ENCODE measurements around the gene NF2. TPM values are rescaled to one million over a fixed set of nuclear protein-coding genes. Genes with fewer than 3 reads are reported as not detected.

Gene NF2
- total and polyA plus RNA-seq, 2 of the 8 experiments (the other 6 are each of a cell fraction or from before 2014, with no cell fraction given) = 17.6 to 53.6 TPM

GRCh38 chr22:29701155-29701999 lies 97.9 kb downstream of the NF2 start:
- H3K18ac ChIP-seq (ENCODE audit: extremely low read depth, low read length) = peak overlapping the region; percentile 38; the same call in 1 of the 2 replicates
- ChIA-PET CTCF (ENCODE audit: partially characterized antibody) (interaction anchor here (0.6 to 4.8 kb wide), 24 partner anchors 9 to 554 kb away, joined by 3 to 60 read pairs (median 4); no protein-coding TSS in a partner anchor), POLR2A (ENCODE audit: partially characterized antibody) (interaction anchor here (0.8 to 4.3 kb wide), 6 partner anchors 9 to 65 kb away, joined by 3 to 13 read pairs (median 3); no protein-coding TSS in a partner anchor)
- H2BK20ac ChIP-seq (ENCODE audit: low read length) = no peak overlapping the region
- H3K23me2 ChIP-seq (ENCODE audit: low read depth, low read length) = peaks cover 9% of the 10 kb centered on the region; the same call in 1 of the 2 replicates
- no peak overlapping the region for H3K14ac ChIP-seq (ENCODE audit: insufficient read length)
- 0 out of 2 replicates have a peak overlapping the region, but pooled peaks have one; percentile 42 for H2BK12ac ChIP-seq (ENCODE audit: low read depth, low read length)
- H3K27me3 ChIP-seq (replicated peaks in 1 of 4; ENCODE audit: control insufficient read depth in 3 of 4, extremely low read depth in 1 of 4, insufficient read depth in 3 of 4, low read length in 3 of 4) = peaks cover 0 to 30% (median 12%) of the 10 kb centered on the region in 4 experiments; a peak in 3 of 7 replicates
- no peaks in the 10 kb centered on the region for H3K79me1 ChIP-seq (ENCODE audit: low read depth, low read length)
- H2BK120ac ChIP-seq (replicated peaks; ENCODE audit: low read depth, low read length) = no peak overlapping the region
- no peaks in the 10 kb centered on the region for H3K9me3 ChIP-seq (ENCODE audit: insufficient read depth in 2 of 2, low read depth in 1 of 2, low read length in 1 of 2)
- H4K8ac ChIP-seq (ENCODE audit: extremely low read depth, insufficient read depth, low read length) = no peak overlapping the region
- peak; percentile 79 for FAIRE-seq
- WGBS, 2 experiments (ENCODE audit: extremely low coverage in 1 of 2, insufficient coverage in 1 of 2, insufficient read length in 1 of 2, insufficient replicate concordance in 2 of 2, low coverage in 1 of 2, low lambda C conversion rate in 2 of 2, missing lambda C conversion rate in 1 of 2) = 48% methylated on average over 14 of the region's 14 CpGs; no CpG with 5 or more reads in 1 of the 2 experiments
- no peak overlapping the region for H2BK5ac ChIP-seq (ENCODE audit: low read depth, low read length)
- no peak overlapping the region for H2AK5ac ChIP-seq (ENCODE audit: low read depth, low read length)
- no peak overlapping the region for H3K4ac ChIP-seq (replicated peaks; ENCODE audit: insufficient read length, low read depth, low read length)
- H3K23ac ChIP-seq (ENCODE audit: insufficient read length) = no peak overlapping the region
- H3K4me3 ChIP-seq (ENCODE audit: extremely low read depth in 1 of 4, insufficient read depth in 2 of 4, low read depth in 3 of 4, low read length in 4 of 4) = no peak overlapping the region
- no peak overlapping the region for H3K27ac ChIP-seq (ENCODE audit: low read depth, low read length)
- H2BK15ac ChIP-seq (ENCODE audit: low read length) = no peak overlapping the region
- peaks cover 5% of the 10 kb centered on the region in 2 experiments for H4K20me1 ChIP-seq (replicated peaks in 1 of 2; ENCODE audit: control insufficient read depth in 1 of 2, insufficient read depth in 2 of 2, low read length in 2 of 2)
- H3K4me2 ChIP-seq (ENCODE audit: insufficient read depth in 1 of 2, low read depth in 2 of 2, low read length in 2 of 2) = peak overlapping the region; percentile 58 to 65
- H2AFZ ChIP-seq (ENCODE audit: low read length) = no peak overlapping the region
- peaks cover 9 to 53% (median 45%) of the 10 kb centered on the region in 4 experiments for H3K4me1 ChIP-seq (replicated peaks in 1 of 4; ENCODE audit: control insufficient read depth in 3 of 4, insufficient read depth in 4 of 4, low read length in 3 of 4)
- H3K56ac ChIP-seq (replicated peaks; ENCODE audit: insufficient read length, low read depth, low read length) = no peak overlapping the region
- no peak overlapping the region for H4K5ac ChIP-seq (ENCODE audit: insufficient read length, low read depth, low read length)
- TF ChIP-seq USF2 (IDR thresholded peaks at IDR 0.05; ENCODE audit: low read length) (no peak), CTCF (IDR thresholded peaks at IDR 0.05; ENCODE audit: control extremely low read depth in 1 of 3, insufficient read depth in 1 of 3, low read depth in 1 of 3, low read length in 3 of 3) (peak; percentile 43 to 68 (median 54)), RAD21 (IDR thresholded peaks at IDR 0.05 in 1 of 2, conservative IDR thresholded peaks at IDR 0.05 in 1 of 2; ENCODE audit: low read depth in 2 of 2, low read length in 2 of 2) (peak; percentile 59 to 68)
- H3K9ac ChIP-seq (replicated peaks in 1 of 4; ENCODE audit: extremely low read depth in 1 of 4, low read depth in 3 of 4, low read length in 3 of 4) = no peak overlapping the region; a peak in 1 of 7 replicates
- H3K36me3 ChIP-seq (ENCODE audit: control insufficient read depth in 2 of 4, insufficient read depth in 4 of 4, low read length in 3 of 4) = no peaks in the 10 kb centered on the region
- no peak for DNase-seq (ENCODE audit: low read depth in 1 of 2, low spot score in 2 of 2)
- no peak overlapping the region for H4K91ac ChIP-seq (replicated peaks; ENCODE audit: insufficient read length, low read length)
- H3K79me2 ChIP-seq (ENCODE audit: control insufficient read depth in 1 of 2, insufficient read depth in 2 of 2, low read length in 2 of 2) = no peaks in the 10 kb centered on the region
